Measurements from ENCODE around the gene POLN. TPM values are rescaled to one million over a fixed set of nuclear protein-coding genes. Genes with fewer than 3 reads are reported as not detected.

The POLN gene
- total RNA-seq, 2 donors from 2014 or later: 2.4 to 6.3 TPM

DNA sequence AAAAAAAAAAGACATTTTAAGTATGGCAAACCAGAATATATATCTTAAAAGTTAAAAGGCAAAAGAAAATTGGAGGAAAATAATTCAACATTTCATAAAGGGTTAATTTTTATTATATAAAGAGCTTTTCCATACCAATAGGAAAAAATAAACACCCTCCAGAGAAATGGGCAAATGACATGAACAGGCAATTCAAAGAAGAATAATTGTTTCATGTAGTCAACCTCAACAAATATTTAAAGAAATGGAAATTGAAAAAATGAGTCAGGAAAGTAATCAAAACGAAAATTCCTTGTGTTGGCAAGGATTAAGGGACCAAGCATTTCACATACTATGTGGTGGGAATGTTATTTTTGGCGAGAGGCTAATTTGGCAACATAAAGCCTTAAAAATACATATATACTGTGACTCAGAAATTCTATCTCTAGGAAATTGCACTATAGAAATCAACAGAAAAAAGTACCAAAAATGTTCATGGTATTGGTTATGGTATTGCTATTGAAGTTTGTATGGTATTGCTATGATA lies 87.6 kb downstream of the POLN start:
- intact Hi-C loops (cut with DNase I): no loop called here
- ATAC-seq: no peak

DNA sequence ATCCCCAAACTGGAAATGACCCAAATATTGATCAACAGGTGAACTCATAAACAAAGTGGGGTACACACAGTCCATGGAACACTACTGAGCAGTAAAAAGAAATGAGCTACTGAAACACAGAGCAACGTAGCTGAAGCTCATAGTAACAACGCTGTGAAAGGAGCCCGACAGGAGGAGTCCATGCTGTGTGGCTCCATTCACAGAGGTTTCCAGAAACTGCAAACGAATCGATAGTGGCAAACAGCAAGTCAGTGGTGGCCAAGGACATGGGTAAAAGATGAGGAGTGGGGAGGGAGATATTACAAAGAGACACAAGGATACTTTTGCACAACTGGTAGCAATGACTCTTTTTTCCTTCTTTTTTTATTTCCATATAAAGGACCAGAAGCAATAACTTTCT lies 90.4 kb downstream of the POLN start:
- no peak for DNase-seq
- no peak for ATAC-seq
- intact Hi-C loops (cut with DNase I): no loop called here

More for the DNA sequence above, 87.6 kb downstream of the POLN start:
- DNase-seq: no peak

- intact Hi-C loops (cut with DNase I): no loop called here
- no peak for ATAC-seq
- DNase-seq: no peak
Measured at GRCh38 chr4:2150076-2150475, 91.8 kb downstream of the POLN start.

DNA sequence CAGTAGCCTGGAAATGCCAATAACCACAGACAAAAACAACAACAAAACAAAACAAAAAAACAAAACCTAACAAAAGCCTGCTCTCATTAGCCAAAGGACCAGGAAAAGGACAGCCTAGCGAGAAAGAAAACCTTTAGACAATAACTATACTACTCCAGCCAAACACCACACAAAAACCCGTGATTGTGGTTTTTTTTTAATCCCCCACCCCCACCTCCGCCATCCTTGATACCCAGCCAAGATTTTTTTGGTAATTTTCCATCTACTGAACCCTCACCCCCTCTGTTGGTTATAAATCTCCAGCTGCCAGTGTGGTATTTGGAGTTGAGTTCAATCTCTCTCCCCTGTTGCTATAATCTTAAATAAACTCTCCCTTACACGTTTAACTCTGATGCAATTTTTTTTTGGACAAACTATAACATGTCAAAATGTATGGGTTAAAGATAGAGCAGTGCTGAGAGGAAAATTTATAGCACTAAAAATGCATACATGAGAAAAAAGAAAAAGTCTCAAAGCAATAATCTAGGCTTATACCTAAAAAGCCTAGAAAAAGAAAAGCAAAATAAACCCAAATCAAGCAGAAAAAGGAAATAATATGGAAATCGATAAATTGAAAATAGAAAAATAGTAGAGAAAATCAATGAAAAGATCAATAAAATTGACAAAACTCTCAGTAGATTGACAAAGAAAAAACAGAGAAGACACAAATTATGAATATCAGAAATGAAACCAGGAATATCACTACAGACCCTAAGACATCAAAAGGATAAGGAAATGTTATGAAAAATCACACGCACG lies 99.1 kb downstream of the POLN start:
- ATAC-seq (peak in 1 of 2 donors; percentile 39), DNase-seq (no peak)
- intact Hi-C loops (cut with DNase I): no loop called here

GRCh38 chr4:2141762-2142451 lies 100.0 kb downstream of the POLN start:
- intact Hi-C loops (cut with DNase I): no loop called here
- DNase-seq: no peak
- peak in 1 of 2 donors; percentile 80 for ATAC-seq

DNA sequence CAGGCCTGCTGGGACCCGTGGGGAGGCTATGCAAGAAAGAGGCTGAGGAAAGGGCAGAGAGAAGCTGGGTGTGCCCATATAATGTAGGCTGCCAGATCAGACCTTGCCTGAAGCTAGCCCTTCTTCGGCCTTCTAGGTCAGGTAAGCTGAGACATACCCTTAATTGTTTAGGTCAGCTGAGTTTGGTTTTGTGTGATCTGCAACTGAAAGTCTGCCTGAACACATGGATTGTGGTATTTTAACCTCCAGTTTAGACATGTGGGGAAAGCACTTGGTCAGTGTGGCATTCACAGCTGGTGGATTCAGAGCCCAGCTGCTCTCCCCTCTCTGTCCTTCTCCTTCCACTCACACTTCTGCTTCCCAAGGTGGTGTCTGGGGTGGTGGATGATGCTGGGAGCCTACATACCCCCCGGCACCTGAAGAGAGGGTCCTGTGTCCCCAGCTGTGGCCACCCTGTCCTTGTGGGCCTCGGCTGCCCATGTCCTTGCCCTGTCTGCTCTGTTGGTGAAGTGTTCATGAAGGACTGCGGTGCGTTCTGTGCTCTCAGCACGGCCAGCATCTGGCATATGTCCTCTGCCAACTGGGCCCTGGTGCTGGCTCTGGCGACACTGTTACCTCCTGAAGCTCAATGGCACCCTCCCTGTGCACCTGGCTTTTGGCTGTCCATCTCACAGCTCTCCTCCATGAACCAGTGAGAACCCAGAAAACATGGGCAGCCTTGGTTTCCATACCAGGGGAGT lies 100.7 kb downstream of the POLN start:
- DNase-seq (no peak), ATAC-seq (peak in 1 of 2 donors; percentile 65)
- intact Hi-C loops (cut with DNase I): no loop called here

DNA sequence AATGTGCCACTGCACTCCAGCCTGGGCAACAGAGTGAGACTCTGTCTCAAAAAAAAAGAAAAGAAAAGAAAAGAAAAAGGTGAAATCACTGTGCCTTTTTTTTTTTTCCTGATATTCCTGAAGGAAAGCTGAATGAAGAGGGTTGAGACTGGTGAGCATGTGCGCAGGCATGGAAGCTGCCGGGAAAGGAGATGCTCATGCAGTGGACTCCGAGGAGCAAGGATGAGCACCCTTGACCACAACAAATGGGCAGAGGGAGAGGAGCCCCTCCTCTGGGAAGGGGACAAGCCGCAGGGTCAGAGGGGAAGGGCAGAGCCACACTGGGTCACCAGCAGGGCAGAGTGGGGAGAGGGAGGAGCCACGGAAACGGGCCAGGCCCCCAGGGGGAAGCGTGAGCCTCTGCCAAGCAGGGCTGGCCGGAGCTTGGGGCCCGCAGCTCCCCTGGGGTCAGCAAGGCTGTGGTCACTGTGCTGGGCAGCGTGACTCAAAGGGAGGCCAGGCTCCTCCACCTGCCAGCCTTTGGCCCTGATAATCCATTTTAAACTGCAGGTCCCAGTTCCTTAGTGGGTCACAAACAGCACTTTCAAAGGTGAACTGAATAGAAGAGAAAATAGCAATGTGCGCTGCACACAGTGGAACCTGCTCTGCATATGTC lies 102.9 kb downstream of the POLN start:
- DNase-seq (no peak), ATAC-seq (no peak)
- intact Hi-C loops (cut with DNase I): no loop called here

GRCh38 chr4:2136726-2137125 lies 105.2 kb downstream of the POLN start:
- intact Hi-C loops (cut with DNase I): no loop called here
- ATAC-seq (no peak), DNase-seq (no peak)

GRCh38 chr4:2135083-2135482 lies 106.8 kb downstream of the POLN start:
- intact Hi-C loops (cut with DNase I): no loop called here
- ATAC-seq: peak in 1 of 2 donors; percentile 67
- no peak for DNase-seq

GRCh38 chr4:2132438-2132837 lies 109.5 kb downstream of the POLN start:
- no peak for DNase-seq
- intact Hi-C loops (cut with DNase I): no loop called here
- no peak for ATAC-seq

- ATAC-seq (no peak), DNase-seq (no peak)
- intact Hi-C loops (cut with DNase I): no loop called here
Measured at GRCh38 chr4:2127609-2128332, 114.2 kb downstream of the POLN start.

DNA sequence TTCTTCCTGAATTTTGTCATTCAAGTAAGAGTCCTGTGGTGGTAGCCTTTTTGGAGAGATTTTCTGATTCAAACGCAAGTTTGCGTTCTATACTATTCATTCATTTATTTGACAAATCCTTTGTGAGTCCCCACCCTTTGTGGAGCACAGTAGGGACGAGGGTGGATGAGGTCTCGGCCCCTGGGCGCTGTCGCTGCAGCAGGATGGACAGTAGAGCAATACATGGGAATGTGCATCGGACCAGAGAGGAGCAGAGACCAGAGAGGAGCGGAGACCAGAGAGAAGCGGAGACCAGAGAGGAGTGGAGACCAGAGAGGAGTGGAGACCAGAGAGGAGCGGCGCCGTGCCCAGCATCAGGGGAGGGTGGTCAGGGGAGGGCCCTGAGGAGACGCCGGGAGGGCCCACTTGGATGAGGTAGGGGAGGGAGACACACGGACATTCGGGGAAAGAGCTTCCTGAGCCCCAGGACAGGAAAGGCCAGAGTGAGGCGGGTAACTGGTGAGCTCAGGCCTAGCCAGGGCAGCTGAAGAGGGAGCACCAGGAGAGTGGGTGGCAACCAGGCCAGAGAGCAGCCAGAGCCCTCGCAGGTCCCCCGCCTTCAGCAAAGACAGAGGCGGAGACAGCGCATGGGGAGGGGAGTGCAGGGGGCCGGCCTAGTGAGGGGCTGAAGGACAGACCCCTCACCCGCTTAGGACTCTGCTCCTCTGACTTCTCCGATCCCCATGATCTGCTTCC lies 115.4 kb downstream of the POLN start:
- DNase-seq (no peak), ATAC-seq (no peak)

DNA sequence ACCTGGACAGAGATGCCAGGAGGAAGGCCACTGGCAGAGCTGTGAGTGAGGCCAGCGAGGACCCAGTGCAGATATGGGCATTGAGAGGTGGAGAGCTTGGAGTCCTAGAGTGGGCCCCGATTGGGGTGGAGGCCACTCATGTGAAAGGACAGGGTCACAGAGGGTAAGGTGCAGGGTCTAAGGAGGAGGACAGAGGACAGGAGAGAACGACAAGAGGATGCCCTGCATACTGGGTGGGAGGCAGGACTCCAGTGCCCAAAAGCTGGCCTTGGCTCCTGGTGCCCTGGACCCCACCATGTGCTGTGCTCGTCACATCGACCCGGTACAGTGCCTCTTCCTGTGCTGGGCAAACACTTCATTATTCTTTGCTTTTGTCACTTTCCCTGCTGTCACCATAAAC lies 116.1 kb downstream of the POLN start:
- intact Hi-C loops (cut with DNase I): no loop called here
- no peak for ATAC-seq
- DNase-seq: no peak

More for the DNA sequence above, 115.4 kb downstream of the POLN start:
- intact Hi-C loops (cut with DNase I): no loop called here

- intact Hi-C loops (cut with DNase I): no loop called here
- DNase-seq (no peak), ATAC-seq (no peak)
Measured at GRCh38 chr4:2125023-2125422, 116.9 kb downstream of the POLN start.

DNA sequence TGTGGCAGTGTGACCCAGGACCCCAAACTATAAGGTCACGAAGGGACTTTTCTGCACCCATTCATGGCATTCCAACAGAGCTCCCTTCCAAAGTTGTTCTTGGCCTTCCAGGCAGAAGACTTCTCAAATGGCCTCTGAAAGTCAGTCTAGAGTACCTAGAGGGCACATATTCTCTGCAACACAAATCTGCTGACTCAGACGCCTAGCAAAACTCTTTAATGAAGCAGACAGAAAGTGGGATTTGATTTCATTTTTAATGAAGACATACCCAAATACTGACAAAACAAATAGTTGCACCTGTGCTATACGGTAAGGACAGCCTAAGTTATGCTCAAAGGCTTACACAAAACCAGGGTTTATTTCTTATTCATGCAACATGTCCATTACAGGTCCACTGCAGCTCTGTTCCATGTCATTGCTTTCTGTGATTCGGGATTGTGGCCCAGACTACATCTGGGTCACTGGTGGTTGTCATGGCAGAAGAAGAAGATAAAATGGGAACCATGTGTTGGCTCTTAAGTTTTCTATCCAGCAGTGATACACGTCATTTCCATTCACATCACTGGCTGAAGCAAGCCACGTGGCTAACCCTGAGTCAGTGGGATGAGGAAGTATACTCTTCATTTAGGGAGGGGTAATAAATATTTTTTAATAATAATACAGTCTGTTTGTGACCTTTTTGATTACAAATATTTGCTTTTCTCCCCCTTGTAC lies 125.1 kb downstream of the POLN start:
- DNase-seq (no peak), ATAC-seq (no peak)
- intact Hi-C loops (cut with DNase I): no loop called here

DNA sequence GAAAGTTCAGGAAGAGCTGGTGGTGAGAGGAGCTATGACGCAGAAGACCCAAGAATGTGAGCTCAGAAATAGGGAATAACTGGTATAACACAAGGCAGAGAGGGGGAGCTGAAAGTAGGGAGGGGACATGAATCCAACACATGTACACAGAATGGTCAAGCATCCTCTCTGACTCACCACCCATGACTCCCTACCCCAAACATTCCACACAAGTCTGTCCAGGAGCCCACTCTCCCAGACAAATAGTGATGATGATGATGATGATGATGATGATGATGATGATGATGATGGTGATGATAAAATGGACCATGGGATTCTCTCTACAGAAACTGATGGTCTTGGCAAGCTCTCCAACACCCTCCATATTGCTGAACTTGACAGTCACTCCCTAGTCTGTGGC lies 136.4 kb downstream of the POLN start:
- DNase-seq (no peak), ATAC-seq (no peak)
- intact Hi-C loops (cut with DNase I): no loop called here

DNA sequence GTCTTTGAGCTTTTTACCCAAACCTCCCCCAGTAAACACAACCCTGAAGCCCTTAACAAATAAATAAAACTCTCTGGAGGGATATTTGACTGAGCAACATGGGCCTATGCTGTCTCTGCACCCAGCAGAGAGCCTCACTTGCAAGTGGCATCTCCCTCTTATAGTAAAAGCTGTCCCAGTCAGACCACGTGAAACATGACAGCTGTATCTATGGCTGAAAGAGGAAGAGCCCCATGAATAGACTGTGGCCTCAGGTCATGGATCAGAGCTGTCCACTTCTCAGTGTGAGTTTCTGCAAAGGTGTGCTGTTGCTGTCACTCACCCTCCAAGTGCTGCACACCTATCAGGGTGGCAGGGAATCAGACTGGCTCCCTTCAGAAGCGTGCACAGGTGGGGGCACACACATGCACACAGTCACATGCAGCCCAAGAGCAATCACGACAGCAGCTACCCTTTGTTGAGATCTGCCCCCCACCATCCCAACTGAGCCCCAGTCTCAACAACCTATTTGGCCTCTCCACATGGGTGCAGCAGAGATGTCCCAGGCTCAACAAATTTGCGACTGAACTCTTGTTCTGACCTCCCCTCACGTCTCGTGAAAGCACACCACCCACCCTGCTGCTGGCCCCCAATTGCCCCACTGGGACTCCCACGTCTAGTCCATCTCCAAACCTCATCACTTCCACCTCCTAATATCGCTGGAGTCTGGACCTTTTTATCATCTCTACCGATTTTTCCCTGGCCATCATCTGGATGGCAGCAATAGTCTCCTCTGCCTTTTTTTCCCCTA lies 137.2 kb downstream of the POLN start:
- intact Hi-C loops (cut with DNase I): no loop called here
- DNase-seq: no peak
- no peak for ATAC-seq

Data from left cardiac atrium (tissue), 4 donors.